Measurements from ENCODE around the gene TMPRSS12.
"Not testable (repeated sequence)": the region's sequence is repeated elsewhere in the genome, so short reads cannot be mapped to it uniquely, and the experiment has no call there.

- TF ChIP-seq, protein P1, sequence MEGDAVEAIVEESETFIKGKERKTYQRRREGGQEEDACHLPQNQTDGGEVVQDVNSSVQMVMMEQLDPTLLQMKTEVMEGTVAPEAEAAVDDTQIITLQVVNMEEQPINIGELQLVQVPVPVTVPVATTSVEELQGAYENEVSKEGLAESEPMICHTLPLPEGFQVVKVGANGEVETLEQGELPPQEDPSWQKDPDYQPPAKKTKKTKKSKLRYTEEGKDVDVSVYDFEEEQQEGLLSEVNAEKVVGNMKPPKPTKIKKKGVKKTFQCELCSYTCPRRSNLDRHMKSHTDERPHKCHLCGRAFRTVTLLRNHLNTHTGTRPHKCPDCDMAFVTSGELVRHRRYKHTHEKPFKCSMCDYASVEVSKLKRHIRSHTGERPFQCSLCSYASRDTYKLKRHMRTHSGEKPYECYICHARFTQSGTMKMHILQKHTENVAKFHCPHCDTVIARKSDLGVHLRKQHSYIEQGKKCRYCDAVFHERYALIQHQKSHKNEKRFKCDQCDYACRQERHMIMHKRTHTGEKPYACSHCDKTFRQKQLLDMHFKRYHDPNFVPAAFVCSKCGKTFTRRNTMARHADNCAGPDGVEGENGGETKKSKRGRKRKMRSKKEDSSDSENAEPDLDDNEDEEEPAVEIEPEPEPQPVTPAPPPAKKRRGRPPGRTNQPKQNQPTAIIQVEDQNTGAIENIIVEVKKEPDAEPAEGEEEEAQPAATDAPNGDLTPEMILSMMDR (conservative IDR thresholded peaks at IDR 0.05) = not testable (repeated sequence)
- TF ChIP-seq ZFX (IDR thresholded peaks at IDR 0.05) = not testable (repeated sequence)
Observed at GRCh38 chr12:50823724-50824123, 19.0 kb upstream of the TMPRSS12 start.
